Measurements from ENCODE around the gene ALG1. TPM values are rescaled to one million over a fixed set of nuclear protein-coding genes. Genes with fewer than 3 reads are reported as not detected.
A peak's percentile ranks its signal among the peaks of the same experiment; 100 is the strongest.
"Not testable (repeated sequence)": the region's sequence is repeated elsewhere in the genome, so short reads cannot be mapped to it uniquely, and the experiment has no call there.

Gene ALG1
- total and polyA plus RNA-seq, 2 donors (not counting 3 experiments of a cell fraction or from before 2014, with no cell fraction given) = 33.7 to 46.0 TPM

GRCh38 chr16:5117300-5118087, 45.9 kb downstream of the ALG1 start:
- intact Hi-C loops (cut with micrococcal nuclease); H3K9me1 ChIP-seq (replicated peaks; ENCODE audit: control insufficient read depth, extremely low read depth, insufficient read depth, low read length); POLR2A ChIA-PET; H3K36me3 ChIP-seq (ENCODE audit: control insufficient read depth in 2 of 2, extremely low read depth in 1 of 2, insufficient read depth in 2 of 2, low read length in 2 of 2); H3K9me3 ChIP-seq (replicated peaks; ENCODE audit: control insufficient read depth, insufficient read depth, low read length); H2AFZ ChIP-seq (ENCODE audit: low read depth, low read length); H4K20me1 ChIP-seq (replicated peaks; ENCODE audit: control insufficient read depth, extremely low read depth, insufficient read depth, low read length); H3K4me2 ChIP-seq (ENCODE audit: insufficient read depth, low read length); BruUV-seq (replicated peaks); H3K27me3 ChIP-seq (ENCODE audit: control insufficient read depth in 2 of 2, insufficient read depth in 2 of 2, low read length in 2 of 2); H3K79me2 ChIP-seq (ENCODE audit: control insufficient read depth, insufficient read depth, low read length); CTCF ChIA-PET; H3K27ac ChIP-seq (ENCODE audit: insufficient read depth, low read depth, low read length); H3K4me3 ChIP-seq (replicated peaks in 1 of 3; ENCODE audit: insufficient read depth in 1 of 3, low read depth in 1 of 3, low read length in 3 of 3); H3K4me1 ChIP-seq (ENCODE audit: control insufficient read depth, extremely low read depth, insufficient read depth, low read length); H3K9ac ChIP-seq (replicated peaks; ENCODE audit: extremely low read depth, insufficient read depth, low read length); dilution Hi-C loops (cut with MboI; ENCODE audit: extremely low pct_ligation_motif_present, low sequenced_read_pairs): not testable (repeated sequence)
- FAIRE-seq = peak; percentile 15
- peak; percentile 68 for DNase-seq (ENCODE audit: low read depth, low spot score)

- FAIRE-seq; DNase-seq (ENCODE audit: low read depth, low spot score); H3K9ac ChIP-seq (replicated peaks; ENCODE audit: extremely low read depth, insufficient read depth, low read length); H2AFZ ChIP-seq (ENCODE audit: low read depth, low read length); CTCF ChIA-PET; H4K20me1 ChIP-seq (replicated peaks; ENCODE audit: control insufficient read depth, extremely low read depth, insufficient read depth, low read length); H3K4me2 ChIP-seq (ENCODE audit: insufficient read depth, low read length); H3K4me1 ChIP-seq (ENCODE audit: control insufficient read depth, extremely low read depth, insufficient read depth, low read length); H3K9me1 ChIP-seq (replicated peaks; ENCODE audit: control insufficient read depth, extremely low read depth, insufficient read depth, low read length); H3K27ac ChIP-seq (ENCODE audit: insufficient read depth, low read depth, low read length); H3K4me3 ChIP-seq (replicated peaks in 1 of 3; ENCODE audit: insufficient read depth in 1 of 3, low read depth in 1 of 3, low read length in 3 of 3); H3K27me3 ChIP-seq (ENCODE audit: control insufficient read depth in 2 of 2, insufficient read depth in 2 of 2, low read length in 2 of 2); dilution Hi-C loops (cut with MboI; ENCODE audit: extremely low pct_ligation_motif_present, low sequenced_read_pairs); H3K36me3 ChIP-seq (ENCODE audit: control insufficient read depth in 2 of 2, extremely low read depth in 1 of 2, insufficient read depth in 2 of 2, low read length in 2 of 2); H3K9me3 ChIP-seq (replicated peaks; ENCODE audit: control insufficient read depth, insufficient read depth, low read length); intact Hi-C loops (cut with micrococcal nuclease); BruUV-seq (replicated peaks); H3K79me2 ChIP-seq (ENCODE audit: control insufficient read depth, insufficient read depth, low read length); POLR2A ChIA-PET: not testable (repeated sequence)
These were observed 59.9 kb downstream of the ALG1 start for GRCh38 chr16:5131467-5132004.

DNA sequence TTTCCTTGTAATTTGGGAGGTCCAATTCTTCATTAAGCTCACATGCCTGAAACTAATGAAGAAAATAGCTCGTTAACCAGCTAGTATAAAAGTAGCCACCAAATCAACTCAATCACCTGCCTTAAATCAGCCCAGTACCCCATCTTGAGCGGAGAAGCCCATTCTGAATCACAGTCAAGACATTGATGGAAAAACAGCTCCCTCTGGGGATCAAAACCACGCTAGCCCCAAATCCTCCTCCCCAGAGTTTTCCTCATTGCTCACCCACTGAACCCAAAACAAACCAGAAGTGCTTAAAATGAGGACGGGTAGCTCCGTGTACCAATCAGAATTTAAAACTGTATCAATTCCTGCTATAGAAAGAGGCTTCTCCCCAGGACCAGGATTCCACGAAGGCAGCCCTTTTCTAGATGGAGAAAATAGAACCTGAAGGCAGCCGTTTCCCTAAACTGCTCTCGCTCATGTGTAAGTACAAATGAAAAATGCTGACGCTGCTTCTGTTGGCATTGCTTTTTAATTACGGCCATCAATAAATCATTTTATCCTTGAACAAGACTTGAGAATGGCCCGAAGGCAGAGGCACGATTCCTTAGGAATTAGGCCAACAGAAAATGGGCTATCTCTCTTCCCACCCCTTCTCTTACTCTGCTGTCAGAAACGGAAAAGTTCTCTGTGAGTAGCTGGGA, 61.4 kb downstream of the ALG1 start:
- H3K79me2 ChIP-seq (ENCODE audit: control insufficient read depth, insufficient read depth, low read length); dilution Hi-C loops (cut with MboI; ENCODE audit: extremely low pct_ligation_motif_present, low sequenced_read_pairs); H3K27ac ChIP-seq (ENCODE audit: insufficient read depth, low read depth, low read length); H3K4me1 ChIP-seq (ENCODE audit: control insufficient read depth, extremely low read depth, insufficient read depth, low read length); H3K36me3 ChIP-seq (ENCODE audit: control insufficient read depth in 2 of 2, extremely low read depth in 1 of 2, insufficient read depth in 2 of 2, low read length in 2 of 2); CTCF ChIA-PET; H3K4me2 ChIP-seq (ENCODE audit: insufficient read depth, low read length); DNase-seq (ENCODE audit: low read depth, low spot score); H3K9me3 ChIP-seq (replicated peaks; ENCODE audit: control insufficient read depth, insufficient read depth, low read length); H4K20me1 ChIP-seq (replicated peaks; ENCODE audit: control insufficient read depth, extremely low read depth, insufficient read depth, low read length); BruUV-seq (replicated peaks); FAIRE-seq; H3K9me1 ChIP-seq (replicated peaks; ENCODE audit: control insufficient read depth, extremely low read depth, insufficient read depth, low read length); POLR2A ChIA-PET; H3K4me3 ChIP-seq (replicated peaks in 1 of 3; ENCODE audit: insufficient read depth in 1 of 3, low read depth in 1 of 3, low read length in 3 of 3); intact Hi-C loops (cut with micrococcal nuclease); H3K27me3 ChIP-seq (ENCODE audit: control insufficient read depth in 2 of 2, insufficient read depth in 2 of 2, low read length in 2 of 2); H3K9ac ChIP-seq (replicated peaks; ENCODE audit: extremely low read depth, insufficient read depth, low read length); H2AFZ ChIP-seq (ENCODE audit: low read depth, low read length): not testable (repeated sequence)

DNA sequence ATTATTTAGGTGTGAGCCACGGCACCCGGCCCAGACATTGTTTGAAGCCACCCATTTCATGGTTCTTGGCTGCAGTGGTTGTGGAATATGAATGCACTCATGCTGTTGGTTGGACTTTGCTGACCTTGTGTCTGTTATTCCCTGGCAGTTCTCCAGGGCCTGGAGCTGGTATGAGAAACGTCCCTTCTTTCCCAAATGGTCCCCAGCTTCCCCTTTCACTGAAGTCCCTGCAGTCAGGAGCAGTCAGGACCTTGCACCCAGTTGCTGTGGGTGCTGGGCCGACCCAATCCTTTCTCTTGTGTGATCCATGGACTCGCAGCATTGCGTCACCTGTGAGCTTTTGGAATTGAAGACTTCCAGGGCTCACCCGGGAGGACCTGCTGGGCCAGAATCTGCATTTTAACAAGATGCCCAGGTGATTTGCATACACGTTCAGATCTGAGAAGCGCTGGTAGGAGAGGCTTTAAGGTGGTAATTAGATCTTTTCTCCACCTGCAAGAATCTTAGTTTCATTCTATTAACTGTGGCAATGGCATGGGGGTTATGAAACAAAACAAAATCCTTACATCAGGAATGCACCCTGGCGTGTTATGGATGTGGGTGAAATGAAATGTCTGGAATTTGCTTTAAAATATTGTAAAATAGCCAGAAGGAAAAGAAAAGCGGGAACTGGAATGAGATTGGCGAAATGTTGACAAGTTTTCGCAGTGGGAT, 63.3 kb downstream of the ALG1 start:
- intact Hi-C loops (cut with micrococcal nuclease); DNase-seq (ENCODE audit: low read depth, low spot score); BruUV-seq (replicated peaks): not testable (repeated sequence)

More for the DNA sequence above, 63.3 kb downstream of the ALG1 start:
- POLR2A ChIA-PET; H3K9ac ChIP-seq (replicated peaks; ENCODE audit: extremely low read depth, insufficient read depth, low read length); CTCF ChIA-PET; H3K4me3 ChIP-seq (replicated peaks in 1 of 3; ENCODE audit: insufficient read depth in 1 of 3, low read depth in 1 of 3, low read length in 3 of 3); H3K4me1 ChIP-seq (ENCODE audit: control insufficient read depth, extremely low read depth, insufficient read depth, low read length); H3K36me3 ChIP-seq (ENCODE audit: control insufficient read depth in 2 of 2, extremely low read depth in 1 of 2, insufficient read depth in 2 of 2, low read length in 2 of 2); H3K79me2 ChIP-seq (ENCODE audit: control insufficient read depth, insufficient read depth, low read length); H2AFZ ChIP-seq (ENCODE audit: low read depth, low read length); FAIRE-seq; dilution Hi-C loops (cut with MboI; ENCODE audit: extremely low pct_ligation_motif_present, low sequenced_read_pairs); H3K9me3 ChIP-seq (replicated peaks; ENCODE audit: control insufficient read depth, insufficient read depth, low read length); H3K27me3 ChIP-seq (ENCODE audit: control insufficient read depth in 2 of 2, insufficient read depth in 2 of 2, low read length in 2 of 2); H3K27ac ChIP-seq (ENCODE audit: insufficient read depth, low read depth, low read length); H4K20me1 ChIP-seq (replicated peaks; ENCODE audit: control insufficient read depth, extremely low read depth, insufficient read depth, low read length); H3K9me1 ChIP-seq (replicated peaks; ENCODE audit: control insufficient read depth, extremely low read depth, insufficient read depth, low read length); H3K4me2 ChIP-seq (ENCODE audit: insufficient read depth, low read length): not testable (repeated sequence)
